Esophagus muscularis mucosa (tissue), 4 donors: ENCODE results near the gene C16orf78. TPM values are rescaled to one million over a fixed set of nuclear protein-coding genes. Genes with fewer than 3 reads are reported as not detected.

Experiments
- DNase-seq: peaks from one replicate; pipeline ENCODE4 v3.0.0-alpha.2; 2017; ENCODE audit errors: extremely low spot score
- H3K27ac ChIP-seq, 4 donors: fragments of 200-600 bp; sonication (generic); replicated peaks in 1 of 4; 1 replicate in 3 of 4; 2 replicates in 1 of 4; pipeline ENCODE4 v1.5.1; 2016 to 2019; ENCODE audit warnings: mild to moderate bottlenecking in 1 of 4
- H3K27me3 ChIP-seq, 4 donors: fragments of 200-600 bp; sonication (generic); one replicate each; pipeline versions ENCODE4 v1.5.1 to v1.6.0; 2016 to 2019
- H3K36me3 ChIP-seq, 4 donors: fragments of 200-600 bp; sonication (generic); one replicate each; pipeline ENCODE4 v1.5.1; 2016 to 2019
- H3K4me1 ChIP-seq, 4 donors: fragments of 200-600 bp; sonication (generic); one replicate each; pipeline ENCODE4 v1.5.1; 2016 to 2019
- H3K4me3 ChIP-seq, 4 donors: fragments of 200-600 bp; sonication (generic); 1 replicate in 2 of 4; 2 replicates in 2 of 4; pipeline ENCODE4 v1.5.1; 2016 to 2019; ENCODE audit warnings: mild to moderate bottlenecking in 4 of 4, moderate library complexity in 1 of 4
- H3K9me3 ChIP-seq, 4 donors: fragments of 200-600 bp; sonication (generic); 1 replicate in 3 of 4; 2 replicates in 1 of 4; pipeline ENCODE4 v1.5.1; 2016 to 2019
- CTCF ChIP-seq, 3 experiments: fragments of 200-600 bp in 2 of 3; fragments of 450-650 bp in 1 of 3; sonication (generic) in 2 of 3; IDR thresholded peaks; one replicate each; pipeline ENCODE4 v1.5.1; 2017 to 2019; ENCODE audit warnings: antibody characterized with exemption in 3 of 3, mild to moderate bottlenecking in 2 of 3, moderate library complexity in 1 of 3
- EP300 ChIP-seq: sonication (generic); formaldehyde crosslinking; IDR thresholded peaks from one replicate; pipeline ENCODE4 v1.6.1; 2017; ENCODE audit warnings: antibody characterized with exemption
- POLR2A ChIP-seq: fragments of 450-650 bp; IDR thresholded peaks from one replicate; pipeline ENCODE4 v1.6.1; 2017; ENCODE audit warnings: antibody characterized with exemption, moderate library complexity, mild to moderate bottlenecking, low read depth
- POLR2AphosphoS5 ChIP-seq, 2 donors: sonication (generic); formaldehyde crosslinking; IDR thresholded peaks; one replicate each; pipeline ENCODE4 v1.6.1; 2017; ENCODE audit warnings: antibody characterized with exemption in 2 of 2
- WGBS: methylation state at CpG from one replicate; pipeline ENCODE4 v1.1.5; 2018; 5-methylcytosine and 5-hydroxymethylcytosine counted together
- intact Hi-C: fragments of 100-400 bp; cut with DNase I; formaldehyde crosslinking; loops from one replicate; pipeline ENCODE4 v1.15.1; 2023
- total RNA-seq, 4 donors: library from RNA; depleted of rRNA; stranded (reverse); fragments of >200 nt; gene quantifications; one replicate each; pipeline versions ENCODE4 v1.1.0 to v1.2.1, GENCODE V29; 2016

C16orf78 gene
- total RNA-seq: not detected

DNA sequence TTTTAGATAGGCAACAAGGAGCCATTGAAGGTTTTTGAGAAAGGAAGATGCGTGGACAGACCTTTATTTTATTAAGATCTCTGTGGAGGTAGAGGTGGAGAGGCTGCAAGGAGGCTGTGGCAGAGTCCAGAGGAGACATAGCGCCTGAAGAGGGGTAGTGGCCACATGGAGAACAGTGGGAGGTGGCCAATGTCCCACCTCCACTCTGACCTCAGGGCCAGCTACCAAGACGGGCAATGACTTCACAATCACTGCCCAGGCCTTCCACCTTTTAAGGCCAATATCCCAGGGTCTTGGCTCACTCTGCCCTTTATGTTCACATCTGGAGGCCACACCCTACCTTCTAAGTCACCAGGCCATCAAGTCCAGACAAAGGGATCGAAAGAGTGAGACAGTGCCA lies at the start of gene C16orf78:
C16orf78 (plus strand) TSS at position 301 of the 400 bp plus-strand sequence. CDS start 136 bp downstream, outside the sequence.
- Histone ChIP-seq H3K4me3 (no peak within 1 kb of the TSS), H3K4me1 (no peaks in the 10 kb centered on the region), H3K36me3 (no peaks in the 10 kb centered on the region), H3K27ac (no peak within 1 kb of the TSS), H3K27me3 (peaks cover 0 to 18% (median 0%) of the 10 kb centered on the region in 4 donors), H3K9me3 (no peaks in the 10 kb centered on the region)
- 86% methylated on average over 4 of the region's 4 CpGs for WGBS
- TF ChIP-seq POLR2AphosphoS5 (IDR thresholded peaks at IDR 0.05) (no peak), POLR2A (no peak), EP300 (no peak), CTCF (IDR thresholded peaks at IDR 0.05) (no peak)
- peak; percentile 62 for DNase-seq
- intact Hi-C loops: no loop called here

DNA sequence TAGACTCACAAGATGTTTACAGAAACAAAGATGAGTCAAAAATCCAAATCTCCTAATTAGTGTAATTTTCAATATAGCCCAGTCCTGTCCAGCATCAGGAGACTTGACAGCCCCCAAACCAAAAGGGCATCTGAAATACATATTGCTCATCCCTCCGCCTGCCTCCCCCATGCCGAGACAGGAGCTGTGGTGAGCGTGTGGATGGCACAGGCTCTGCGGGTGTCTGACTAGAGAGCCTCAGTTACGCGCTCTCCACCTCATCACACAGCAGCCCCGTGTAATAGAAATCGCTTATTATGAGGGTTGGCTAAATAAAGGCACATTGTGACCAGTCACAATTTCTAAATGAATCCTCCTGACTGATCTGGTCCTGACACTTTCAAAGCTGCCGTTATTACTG lies 48.9 kb upstream of the C16orf78 start:
- WGBS: 79% methylated on average over 9 of the region's 9 CpGs
- Histone ChIP-seq H3K36me3 (no peaks in the 10 kb centered on the region), H3K27me3 (peaks cover 0 to 7% (median 0%) of the 10 kb centered on the region in 4 donors), H3K9me3 (peaks cover 0 to 12% (median 4%) of the 10 kb centered on the region in 4 donors), H3K4me1 (no peaks in the 10 kb centered on the region), H3K27ac (no peak overlapping the region), H3K4me3 (no peak overlapping the region)
- no peak for DNase-seq
- intact Hi-C loops: no loop called here
- no peak for TF ChIP-seq POLR2AphosphoS5 (IDR thresholded peaks at IDR 0.05)
- TF ChIP-seq EP300: no peak
- no peak for TF ChIP-seq POLR2A
- no peak for TF ChIP-seq CTCF (IDR thresholded peaks at IDR 0.05)

- Histone ChIP-seq H3K4me3 (no peak overlapping the region), H3K36me3 (no peaks in the 10 kb centered on the region), H3K9me3 (no peaks in the 10 kb centered on the region), H3K27me3 (peaks cover 0 to 7% (median 0%) of the 10 kb centered on the region in 4 donors), H3K27ac (no peak overlapping the region), H3K4me1 (no peaks in the 10 kb centered on the region)
- TF ChIP-seq EP300 (no peak), POLR2A (no peak)
- no peak for DNase-seq
- 55% methylated on average over 4 of the region's 4 CpGs for WGBS
- intact Hi-C loops: no loop called here
Observed at GRCh38 chr16:49327466-49327865, 46.1 kb upstream of the C16orf78 start.

GRCh38 chr16:49328325-49328724 lies 45.3 kb upstream of the C16orf78 start:
- WGBS: 74% methylated on average over 4 of the region's 4 CpGs
- no peak for DNase-seq
- TF ChIP-seq POLR2AphosphoS5 (IDR thresholded peaks at IDR 0.05) (no peak), EP300 (no peak), POLR2A (no peak), CTCF (IDR thresholded peaks at IDR 0.05) (no peak)
- intact Hi-C loops: no loop called here
- no peak overlapping the region for H3K27ac ChIP-seq
- no peaks in the 10 kb centered on the region for H3K36me3 ChIP-seq
- H3K4me1 ChIP-seq: no peaks in the 10 kb centered on the region
- H3K9me3 ChIP-seq: no peaks in the 10 kb centered on the region
- H3K27me3 ChIP-seq: peaks cover 0 to 7% (median 0%) of the 10 kb centered on the region in 4 donors
- no peak overlapping the region for H3K4me3 ChIP-seq

GRCh38 chr16:49330562-49331201 lies 42.9 kb upstream of the C16orf78 start:
- H3K27me3 ChIP-seq: peaks cover 0 to 6% (median 0%) of the 10 kb centered on the region in 4 donors
- no peaks in the 10 kb centered on the region for H3K4me1 ChIP-seq
- DNase-seq: peak; percentile 82
- H3K4me3 ChIP-seq: no peak overlapping the region
- H3K36me3 ChIP-seq: no peaks in the 10 kb centered on the region
- H3K9me3 ChIP-seq: no peaks in the 10 kb centered on the region
- TF ChIP-seq CTCF (IDR thresholded peaks at IDR 0.05): no peak
- TF ChIP-seq POLR2A: no peak
- no peak for TF ChIP-seq POLR2AphosphoS5 (IDR thresholded peaks at IDR 0.05)
- no peak for TF ChIP-seq EP300
- 62% methylated on average over 8 of the region's 9 CpGs for WGBS
- intact Hi-C loops: no loop called here
- no peak overlapping the region for H3K27ac ChIP-seq
